HG02852 (cell line): ENCODE data around the gene MEGF11.

Source experiments
- ATAC-seq: cut with Tn5 transposase; IDR thresholded peaks from one replicate; pipeline ENCODE4 v1.9.1; 2021; ENCODE audit warnings: mild to moderate bottlenecking, moderate library complexity; ENCODE audit not compliant: unreplicated experiment

MEGF11 gene

DNA sequence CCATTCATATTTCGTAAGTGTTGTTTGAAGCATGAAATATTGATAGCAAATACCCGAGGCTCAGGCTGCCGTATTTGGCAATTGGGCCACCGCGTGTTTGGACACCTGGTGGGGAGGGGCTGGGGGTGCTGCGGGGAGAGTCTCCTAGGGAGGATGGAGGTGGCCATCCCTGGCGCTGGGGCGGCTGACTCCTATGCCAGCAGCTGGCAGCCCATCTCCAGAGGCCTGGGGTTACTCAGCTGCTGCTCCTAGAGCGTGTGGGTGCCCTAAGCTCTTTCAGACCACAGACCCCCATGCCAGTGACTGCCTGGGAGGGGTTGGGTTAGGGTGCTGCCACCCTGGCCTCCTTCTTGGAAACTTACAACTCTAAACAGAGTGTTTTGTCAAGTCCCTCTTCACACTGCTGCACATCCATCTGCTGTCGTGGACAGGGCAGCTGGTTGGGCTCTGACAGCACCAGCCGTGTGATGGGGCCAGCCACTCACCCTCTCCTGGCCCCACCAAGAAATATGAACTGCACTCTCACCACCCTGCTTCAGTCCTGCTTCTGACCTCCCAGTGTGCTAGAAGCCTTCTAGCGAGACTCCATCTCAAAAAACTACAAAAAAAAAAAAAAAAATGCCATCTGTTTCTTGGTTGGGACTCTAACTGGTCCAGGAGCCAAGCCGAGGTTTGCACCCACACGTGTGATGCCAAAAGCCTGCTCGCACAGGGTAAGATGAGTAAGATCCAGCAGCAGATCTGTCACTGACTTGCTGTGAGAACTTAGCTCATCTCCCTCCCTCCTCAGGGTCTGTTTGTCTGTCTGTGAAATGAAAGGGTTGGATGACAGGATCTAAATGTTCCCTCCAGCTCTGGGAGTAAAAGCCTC is 156.2 kb downstream of the MEGF11 start:
- no peak for ATAC-seq

DNA sequence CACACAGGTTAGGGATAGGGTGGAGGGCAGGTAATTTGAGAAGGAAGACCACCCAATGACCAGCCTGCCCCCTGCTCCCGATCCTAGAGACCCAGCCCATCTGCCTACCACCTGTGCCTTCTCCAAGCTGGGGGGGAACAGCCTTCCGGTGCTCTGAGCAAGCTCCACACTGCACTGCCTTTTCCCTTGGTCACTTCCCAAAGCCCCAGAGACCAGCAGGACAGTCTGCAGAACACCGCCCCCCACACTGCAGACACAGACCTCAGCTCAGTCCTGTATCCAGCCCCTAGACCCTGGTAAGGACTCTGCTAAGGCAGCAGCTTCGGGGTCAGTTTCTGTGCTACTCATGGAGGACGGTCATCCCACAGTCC is 156.9 kb downstream of the MEGF11 start:
- no peak for ATAC-seq

DNA sequence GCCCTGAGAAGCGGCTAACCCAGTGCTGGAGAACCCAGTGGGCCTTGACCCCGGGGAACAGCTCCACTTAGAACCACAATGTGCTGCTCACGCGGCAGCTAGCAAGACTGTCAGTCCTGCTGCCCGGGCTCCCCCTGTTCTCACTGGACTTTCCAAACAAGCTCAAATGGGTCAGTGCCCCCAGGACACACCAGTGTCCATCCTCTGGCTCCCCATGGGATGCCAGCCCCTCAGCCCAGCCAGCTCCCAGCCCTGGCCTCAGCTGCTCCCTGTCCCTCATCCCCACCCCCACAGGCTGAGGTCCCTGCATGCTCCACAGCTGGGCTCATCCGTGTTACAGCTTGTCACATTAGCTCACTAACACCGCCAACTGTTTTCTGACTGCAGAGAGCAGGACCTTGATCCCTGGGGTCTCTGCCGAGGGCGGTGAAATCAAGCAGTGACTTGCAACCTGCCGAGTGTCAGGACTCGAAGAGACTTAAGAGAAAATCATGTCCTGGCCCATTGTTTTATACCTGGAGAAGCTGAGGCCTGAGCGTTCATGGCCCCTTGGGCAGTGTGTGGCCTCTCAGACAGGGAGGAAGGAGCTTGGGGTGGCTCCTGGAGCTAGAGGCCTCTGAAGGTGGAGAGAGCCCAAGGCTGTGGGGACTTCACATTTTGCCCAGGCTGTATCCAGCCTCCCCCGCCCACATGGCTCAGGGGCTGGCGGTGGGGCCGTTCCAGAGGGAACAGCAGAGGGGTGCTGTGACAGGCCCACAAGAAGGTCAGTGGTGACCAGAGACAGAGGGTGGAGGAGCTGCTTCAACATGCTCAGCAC is 157.5 kb downstream of the MEGF11 start:
- ATAC-seq = no peak

DNA sequence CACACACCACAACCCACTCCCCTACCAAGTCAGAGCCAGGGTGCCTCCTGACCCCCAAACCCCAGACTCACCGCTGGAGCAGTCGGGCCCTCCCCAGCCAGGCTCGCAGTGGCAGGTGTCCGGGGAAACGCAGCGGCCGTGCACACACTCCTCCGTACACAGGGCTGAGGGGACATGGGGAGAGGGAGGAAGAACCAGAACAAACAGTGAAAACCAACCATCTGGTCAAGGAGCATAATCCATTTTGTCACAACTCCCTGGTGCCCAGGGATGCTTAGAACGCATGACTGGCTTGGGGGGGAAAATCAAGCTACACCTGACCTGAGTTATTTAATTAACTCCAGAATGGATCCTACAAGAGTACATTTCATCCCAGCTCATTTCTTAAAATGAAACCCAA is 159.2 kb downstream of the MEGF11 start:
- no peak for ATAC-seq

DNA sequence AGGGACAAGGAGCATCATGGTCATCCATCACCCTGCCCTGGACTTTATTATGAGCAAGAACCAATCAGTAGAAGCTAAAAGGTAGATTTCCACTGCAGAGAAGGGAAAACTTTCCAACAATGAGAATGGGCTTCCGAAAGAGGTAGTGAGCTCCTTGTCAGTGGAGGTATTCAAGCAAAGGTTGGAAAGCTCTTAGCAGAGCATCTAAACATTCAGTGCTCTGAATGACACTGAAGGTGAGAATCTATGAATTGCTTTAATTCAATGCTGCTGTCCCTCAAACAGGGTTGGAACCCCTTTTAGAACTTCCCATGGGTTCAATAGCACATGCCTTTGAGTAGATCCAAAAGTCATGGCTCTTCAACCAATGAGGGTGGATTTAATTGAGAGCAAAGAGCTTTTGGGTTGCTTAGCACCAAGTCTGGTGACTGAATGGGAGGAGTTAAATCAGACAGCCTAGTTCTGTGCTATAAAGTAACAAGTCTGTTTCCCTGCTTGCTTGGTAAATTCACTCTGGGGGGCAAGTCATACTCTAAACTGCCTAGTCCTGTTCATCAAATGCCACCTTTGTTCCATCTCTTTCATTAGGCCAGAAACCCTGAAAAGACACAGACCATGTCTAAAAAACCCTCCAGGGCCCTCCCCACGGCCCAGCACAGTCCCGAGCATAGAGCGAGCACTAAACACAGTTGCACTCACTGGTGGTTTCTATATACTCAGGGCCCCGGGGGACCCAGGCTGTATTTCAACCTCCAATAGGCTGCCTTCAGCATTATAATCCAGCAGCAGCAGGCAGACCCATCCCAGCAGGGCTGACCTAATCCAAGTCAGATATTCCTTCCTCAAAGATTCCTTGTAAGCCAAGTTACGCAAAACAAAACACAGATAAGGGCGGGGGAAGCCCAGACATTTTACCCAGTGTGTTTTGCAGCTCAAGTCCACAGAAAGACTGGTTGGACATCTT is 161.2 kb downstream of the MEGF11 start:
- no peak for ATAC-seq

DNA sequence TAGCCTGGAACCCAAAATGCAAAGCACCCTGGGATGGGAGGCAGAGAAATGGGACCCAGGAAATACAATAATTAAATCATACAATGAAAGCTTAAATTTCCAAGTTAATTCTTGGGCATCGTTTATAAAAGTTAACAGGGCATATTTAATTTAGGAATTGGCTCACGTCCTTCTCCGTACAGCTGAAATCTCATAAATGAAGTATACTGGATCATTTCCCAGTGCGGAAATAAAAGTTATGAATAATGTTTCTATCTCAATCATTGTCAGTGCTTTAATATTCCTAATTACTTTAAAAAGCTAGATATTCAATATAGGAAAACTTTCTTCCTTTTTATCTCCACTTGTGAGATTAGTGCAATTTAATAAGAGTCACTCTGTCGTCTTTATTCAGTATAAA is 164.0 kb downstream of the MEGF11 start:
- no peak for ATAC-seq

DNA sequence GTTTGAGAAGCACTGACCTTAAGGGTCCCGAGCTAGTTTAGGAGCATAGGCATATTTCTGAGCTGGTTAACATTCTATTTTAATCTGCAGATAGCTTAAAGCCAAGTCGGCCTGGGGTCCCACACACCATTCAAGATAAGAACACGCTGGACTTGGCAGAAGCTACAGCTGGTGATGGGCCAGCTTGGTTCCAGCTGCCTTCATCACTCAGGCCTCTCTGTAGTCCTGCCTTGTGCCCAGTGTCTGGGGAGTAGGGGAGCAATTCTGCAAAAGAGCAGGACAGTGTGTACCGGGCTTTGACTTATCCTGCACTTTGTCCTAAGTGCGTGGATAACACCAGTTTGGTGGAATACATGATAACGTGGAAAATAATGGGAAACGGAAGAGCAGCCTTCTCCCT is 164.5 kb downstream of the MEGF11 start:
- ATAC-seq = no peak

DNA sequence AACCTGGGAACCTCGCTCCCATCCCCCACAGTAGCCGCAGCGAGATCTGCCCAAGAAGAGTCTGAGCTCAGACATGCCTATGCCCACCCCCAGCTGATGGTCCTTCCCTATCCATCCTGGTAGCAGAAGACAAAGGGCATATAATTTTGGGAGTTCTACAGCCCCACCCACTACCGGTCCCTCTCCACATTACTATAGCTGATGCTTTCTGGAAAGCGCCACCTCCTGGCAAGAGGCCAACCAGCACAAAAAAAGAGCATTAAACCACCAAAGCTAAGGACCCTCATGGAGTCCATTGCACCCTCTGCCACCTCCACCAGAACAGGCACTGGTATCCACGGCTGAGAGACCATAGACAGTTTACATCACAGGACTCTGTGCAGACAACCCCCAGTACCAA is 168.4 kb downstream of the MEGF11 start:
- no peak for ATAC-seq

DNA sequence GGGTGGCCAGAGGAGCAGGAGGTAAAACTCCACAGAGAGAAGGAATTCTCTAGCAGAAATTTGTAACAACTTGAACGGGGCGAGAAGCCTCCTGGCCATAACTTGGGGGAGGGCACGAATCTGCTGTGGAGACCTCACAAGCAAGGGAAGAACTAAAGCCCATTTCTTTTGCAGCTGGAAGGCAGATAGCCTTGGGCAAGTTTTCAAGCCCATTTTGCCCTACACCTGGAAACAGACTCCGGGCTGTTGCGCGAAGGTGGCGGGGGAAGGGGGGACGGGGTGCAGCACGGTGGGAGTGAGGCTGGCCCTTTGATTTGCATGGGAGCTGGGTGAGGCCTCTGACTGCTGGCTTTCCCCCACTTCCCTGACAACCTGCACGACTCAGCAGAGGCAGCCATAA is 168.8 kb downstream of the MEGF11 start:
- no peak for ATAC-seq

DNA sequence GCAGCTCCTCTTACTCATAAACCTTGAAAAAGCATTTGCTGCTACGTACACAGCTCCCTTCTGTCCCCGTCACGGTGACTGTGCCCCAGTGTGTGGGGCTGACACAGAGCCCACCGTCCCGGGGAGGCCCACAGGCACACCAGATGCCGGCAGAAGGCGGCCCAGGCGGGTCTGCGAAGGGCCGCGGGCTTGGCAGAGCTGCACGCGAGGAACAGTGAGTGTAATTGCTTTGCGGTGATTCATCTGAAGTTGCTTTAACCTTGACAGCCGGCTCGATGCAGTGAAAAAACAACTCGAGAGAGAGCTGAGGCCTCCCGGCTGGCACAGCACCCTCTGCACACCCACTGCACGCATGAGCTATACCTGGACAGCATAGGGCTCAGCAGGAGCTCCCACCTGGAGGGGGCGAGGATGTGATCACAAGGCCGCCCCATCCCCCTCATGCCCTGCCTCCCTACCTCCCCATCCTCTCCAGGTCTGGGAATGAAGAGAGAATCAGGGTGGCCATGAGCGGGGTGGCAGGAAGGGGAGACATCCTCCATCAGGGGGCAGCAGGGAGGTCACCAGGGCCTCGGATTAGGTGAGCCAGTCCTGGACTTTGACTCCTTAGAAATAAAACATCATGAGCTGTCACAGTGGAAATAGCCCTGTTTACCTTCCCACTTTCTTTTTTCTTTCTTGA is 172.7 kb downstream of the MEGF11 start:
- ATAC-seq = no peak

DNA sequence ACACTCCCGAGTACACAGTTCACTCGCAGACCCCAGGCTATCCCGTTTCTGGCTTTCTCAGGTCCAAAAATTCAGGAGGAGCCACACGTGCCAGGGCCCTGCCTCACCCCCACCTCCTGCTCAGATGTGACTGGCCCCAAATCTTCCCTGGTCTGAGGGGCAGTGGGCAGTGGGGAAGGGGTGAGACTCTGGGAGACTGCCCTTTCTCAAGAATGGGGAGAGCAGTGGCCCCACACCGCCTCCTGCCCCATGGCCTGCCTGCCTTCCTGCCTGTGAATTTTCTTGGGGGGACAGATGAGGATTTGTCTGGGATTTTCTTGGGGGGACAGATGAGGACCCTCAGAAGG is 174.6 kb downstream of the MEGF11 start:
- ATAC-seq = no peak

DNA sequence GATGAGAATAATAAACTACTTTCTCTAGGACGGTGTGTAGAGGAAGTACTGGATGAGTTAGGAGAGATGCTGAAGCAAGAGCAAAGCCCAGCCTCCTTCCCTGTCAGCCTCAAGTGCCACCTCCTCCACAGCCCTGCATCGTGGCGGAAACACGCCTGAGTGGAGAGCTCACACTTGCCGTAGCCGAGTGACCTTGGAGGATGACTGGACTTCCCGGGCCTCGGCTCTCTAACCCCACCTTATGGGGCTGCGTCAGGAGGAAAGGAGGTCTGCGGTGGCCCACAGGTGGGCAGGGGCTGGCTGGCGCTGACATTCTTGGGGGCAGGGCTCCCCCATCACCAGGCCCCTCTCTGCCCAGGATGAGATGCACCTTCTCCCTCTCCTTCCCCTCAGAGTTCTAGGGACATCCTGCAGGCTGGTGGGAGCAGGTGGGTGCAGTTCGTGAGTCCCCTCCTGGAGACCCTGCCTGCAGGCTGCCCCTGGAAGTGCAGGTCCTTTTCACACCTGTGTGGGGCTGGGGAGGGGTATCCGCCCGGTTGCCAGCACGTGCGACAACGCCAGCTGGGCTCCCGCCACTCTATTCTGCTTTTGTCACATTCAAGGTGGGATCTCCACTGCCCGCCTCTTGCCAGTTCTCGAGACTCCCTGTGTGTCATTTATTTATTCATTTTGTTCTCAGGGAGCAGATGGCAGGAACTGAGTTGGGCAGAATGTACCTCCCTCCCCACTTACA is 175.2 kb downstream of the MEGF11 start:
- ATAC-seq = no peak

DNA sequence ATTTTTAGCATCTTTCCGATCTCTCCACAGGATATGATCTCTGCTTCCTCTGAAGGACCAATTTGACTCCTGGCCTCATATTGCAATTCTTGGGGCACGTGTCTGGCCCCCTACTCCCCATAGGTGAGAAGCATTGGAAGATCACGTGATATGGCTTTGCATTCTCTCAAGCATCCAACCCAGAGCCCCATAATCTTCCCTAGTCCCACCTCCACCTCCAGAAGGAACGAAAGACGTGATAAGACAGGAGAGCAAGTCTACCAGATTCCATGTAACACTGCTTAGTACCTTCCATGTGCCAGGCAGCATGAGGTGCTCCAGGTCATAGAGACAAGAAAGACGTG is 176.3 kb downstream of the MEGF11 start:
- ATAC-seq = no peak

DNA sequence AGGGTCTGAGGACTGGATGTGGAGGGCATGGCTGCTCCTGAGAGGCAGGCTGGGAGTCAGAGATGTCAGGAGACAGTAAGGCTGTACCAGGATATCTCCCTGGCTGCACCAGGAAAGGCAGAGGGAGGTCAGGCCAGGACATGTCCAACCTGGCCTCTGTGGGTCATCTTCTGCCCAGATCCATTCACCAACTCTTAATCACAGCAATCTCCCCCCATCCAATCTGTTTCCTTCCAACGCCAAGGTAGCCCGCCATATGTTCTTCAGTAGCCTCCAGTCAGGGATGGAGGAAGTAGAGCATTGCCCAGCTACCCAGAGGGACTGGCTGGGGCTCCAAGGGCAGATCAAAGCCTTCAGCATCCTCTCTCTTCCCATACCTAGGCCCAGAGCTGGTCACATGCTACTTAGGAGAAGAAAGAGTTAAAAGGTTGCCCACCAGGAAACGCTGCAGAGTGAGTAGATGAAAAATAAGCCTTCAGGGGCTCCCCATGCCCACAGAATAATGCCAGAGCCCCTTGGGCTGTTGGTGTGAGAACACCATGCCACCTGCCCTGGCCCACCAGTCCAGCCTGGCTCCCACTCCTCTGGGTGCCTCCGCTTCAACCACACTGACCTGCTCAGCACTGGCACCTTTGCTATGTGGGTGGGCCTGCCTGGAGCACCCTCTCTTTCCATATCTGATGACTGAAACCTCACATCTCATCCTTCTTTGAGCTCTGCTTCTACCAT is 176.8 kb downstream of the MEGF11 start:
- ATAC-seq = no peak

DNA sequence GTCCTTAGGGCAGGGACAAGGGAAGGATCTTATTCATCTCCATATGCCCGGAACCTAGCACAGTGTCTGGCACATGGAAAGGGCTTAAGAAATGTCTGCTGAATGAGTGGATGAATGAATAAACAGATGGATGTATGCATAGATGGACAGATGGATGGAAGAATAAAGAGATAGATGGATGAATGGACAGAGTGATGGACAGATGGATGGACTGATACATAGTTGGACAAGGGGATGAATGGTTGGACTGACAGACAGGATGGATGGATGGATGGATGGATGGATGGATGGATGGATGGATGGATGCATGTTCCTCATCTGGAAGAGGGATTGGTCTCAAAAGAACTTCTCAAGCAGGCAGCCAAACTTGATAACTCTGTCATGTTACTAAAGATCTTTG is 177.6 kb downstream of the MEGF11 start:
- no peak for ATAC-seq

DNA sequence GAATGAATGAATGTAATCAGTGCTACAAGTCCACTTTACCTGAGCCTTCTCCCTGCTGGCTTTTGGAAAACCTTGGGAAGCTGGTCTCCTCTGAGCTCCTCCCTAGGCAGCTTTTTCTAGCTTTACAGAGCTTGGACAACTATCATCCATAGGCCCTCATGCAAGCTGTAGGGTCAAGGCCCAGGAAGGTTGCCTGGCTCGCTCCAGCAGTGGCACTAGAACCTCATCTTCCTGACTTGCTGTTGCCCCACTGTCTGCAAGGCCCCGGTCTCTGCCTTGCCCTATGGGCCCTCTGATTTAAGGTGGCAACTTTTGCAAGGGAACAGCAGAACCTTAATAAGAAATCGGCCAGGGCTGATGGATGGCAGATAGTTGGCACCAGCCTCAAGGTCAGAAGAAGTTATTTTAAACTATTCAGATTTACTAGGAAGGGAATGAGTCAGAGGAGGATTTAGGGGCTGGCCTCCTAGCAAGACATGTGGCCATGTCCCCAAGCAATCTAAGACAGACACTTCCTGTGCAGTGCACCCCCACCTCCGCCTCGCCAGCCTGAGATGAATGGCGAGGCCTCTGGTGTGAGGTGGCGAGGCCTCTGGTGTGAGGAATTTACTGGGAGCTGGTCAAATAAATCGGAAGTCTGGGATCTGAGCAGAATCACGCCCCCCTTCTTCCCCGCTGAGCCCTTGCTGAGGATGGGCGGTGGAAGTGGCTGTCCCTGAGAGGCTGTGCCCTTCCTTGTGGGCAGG is 180.8 kb downstream of the MEGF11 start:
- ATAC-seq = no peak

DNA sequence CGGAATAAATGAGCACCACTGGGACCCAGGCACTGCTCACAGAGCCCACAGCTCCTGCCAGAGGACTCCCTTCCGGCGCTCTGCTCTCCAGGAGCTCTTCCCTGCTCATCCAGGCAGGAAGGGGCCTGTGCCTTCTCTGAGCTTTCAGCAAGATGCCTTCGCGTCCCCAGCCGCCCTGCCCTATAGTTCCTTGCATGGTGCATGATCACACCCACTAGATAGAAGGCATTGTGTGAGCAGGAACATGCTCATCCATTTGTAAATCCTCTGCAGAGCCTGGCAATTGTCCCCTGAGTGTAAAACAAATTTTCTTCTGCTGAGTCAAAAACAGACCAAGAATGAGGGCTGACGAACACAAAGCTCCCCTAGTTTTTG is 181.6 kb downstream of the MEGF11 start:
- no peak for ATAC-seq

DNA sequence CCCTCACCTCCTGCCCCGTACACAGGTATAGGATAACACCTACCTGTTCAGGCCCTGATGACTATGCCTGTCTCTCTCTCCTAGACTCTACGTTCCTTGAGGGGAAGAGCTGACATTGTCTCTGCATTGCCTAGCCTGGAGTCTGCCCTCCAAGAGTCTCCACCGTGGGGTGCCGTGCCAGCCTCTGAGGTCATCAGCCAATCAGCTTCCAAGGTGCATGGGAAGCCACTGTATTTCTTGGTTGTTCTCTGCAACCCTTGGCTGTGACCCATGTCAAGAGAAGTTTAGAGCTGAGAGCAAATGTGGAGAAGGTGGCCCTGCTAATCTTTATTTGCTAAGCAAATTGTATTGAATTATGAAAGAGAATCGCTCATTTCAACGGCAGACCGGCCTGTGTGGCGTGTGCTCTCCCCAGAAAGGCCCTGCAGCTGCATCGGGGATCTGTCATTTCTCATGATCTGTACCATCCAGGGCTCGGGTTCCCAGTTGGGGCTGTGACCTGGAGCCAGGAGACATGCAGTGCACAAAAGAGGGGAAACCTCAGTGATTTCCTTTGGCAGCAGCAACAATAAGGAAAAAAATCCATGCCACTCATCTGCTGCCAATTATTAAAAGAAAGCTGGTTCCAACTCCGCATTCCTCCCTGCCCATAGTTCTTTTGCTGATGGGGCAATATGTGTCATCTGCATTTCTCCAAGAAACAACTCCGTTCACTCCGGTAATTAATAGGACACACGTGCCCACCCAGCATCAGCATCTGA is 182.2 kb downstream of the MEGF11 start:
- no peak for ATAC-seq
